ENCODE results near the gene RAB12. TPM values are rescaled to one million over a fixed set of nuclear protein-coding genes. Genes with fewer than 3 reads are reported as not detected.
"Not testable (repeated sequence)": the region's sequence is repeated elsewhere in the genome, so short reads cannot be mapped to it uniquely, and the experiment has no call there.

RAB12 gene
- total RNA-seq, 1 donor from 2014 or later: 19.2 TPM

- H3K27me3 Mint-ChIP-seq (ENCODE audit: insufficient read depth): no peaks in the 10 kb centered on the region
- no peak overlapping the region for H3K4me3 Mint-ChIP-seq
- intact Hi-C loops (cut with micrococcal nuclease): no loop called here
- no peaks in the 10 kb centered on the region for H3K9me3 Mint-ChIP-seq
- H3K4me1 Mint-ChIP-seq (ENCODE audit: low read depth): peaks cover 9% of the 10 kb centered on the region
- no peak for DNase-seq (ENCODE audit: low spot score)
- H3K27ac Mint-ChIP-seq: no peak overlapping the region
- H3K36me3 Mint-ChIP-seq (ENCODE audit: low read depth): peaks cover 29% of the 10 kb centered on the region
These were observed 25.3 kb downstream of the RAB12 start for GRCh38 chr18:8634508-8634907.

- Mint-ChIP-seq H3K36me3 (ENCODE audit: low read depth) (peaks cover 32% of the 10 kb centered on the region), H3K27me3 (ENCODE audit: insufficient read depth) (no peaks in the 10 kb centered on the region), H3K4me1 (ENCODE audit: low read depth) (peaks cover 8% of the 10 kb centered on the region), H3K27ac (no peak overlapping the region), H3K9me3 (no peaks in the 10 kb centered on the region), H3K4me3 (no peak overlapping the region)
- intact Hi-C loops (cut with micrococcal nuclease): no loop called here
- DNase-seq (ENCODE audit: low spot score): no peak
These were observed 25.9 kb downstream of the RAB12 start for GRCh38 chr18:8635087-8635486.

- Mint-ChIP-seq H3K4me1 (ENCODE audit: low read depth) (no peaks in the 10 kb centered on the region), H3K27ac (no peak overlapping the region), H3K36me3 (ENCODE audit: low read depth) (peaks cover 27% of the 10 kb centered on the region), H3K9me3 (no peaks in the 10 kb centered on the region), H3K4me3 (no peak overlapping the region), H3K27me3 (ENCODE audit: insufficient read depth) (no peaks in the 10 kb centered on the region)
- intact Hi-C loops (cut with micrococcal nuclease): no loop called here
- no peak for DNase-seq (ENCODE audit: low spot score)
These were observed 30.5 kb downstream of the RAB12 start for GRCh38 chr18:8639762-8640161.

GRCh38 chr18:8643326-8643878 lies 34.2 kb downstream of the RAB12 start:
- Mint-ChIP-seq H3K4me1 (ENCODE audit: low read depth) (no peaks in the 10 kb centered on the region), H3K4me3 (no peak overlapping the region), H3K9me3 (no peaks in the 10 kb centered on the region), H3K27me3 (ENCODE audit: insufficient read depth) (peaks cover 7% of the 10 kb centered on the region), H3K36me3 (ENCODE audit: low read depth) (peaks cover 16% of the 10 kb centered on the region), H3K27ac (no peak overlapping the region)
- intact Hi-C loops (cut with micrococcal nuclease): no loop called here
- no peak for DNase-seq (ENCODE audit: low spot score)

- H3K36me3 Mint-ChIP-seq (ENCODE audit: low read depth); DNase-seq (ENCODE audit: low spot score); H3K9me3 Mint-ChIP-seq; H3K27ac Mint-ChIP-seq; H3K4me3 Mint-ChIP-seq; intact Hi-C loops (cut with micrococcal nuclease); H3K4me1 Mint-ChIP-seq (ENCODE audit: low read depth): not testable (repeated sequence)
- H3K27me3 Mint-ChIP-seq (ENCODE audit: insufficient read depth): peaks cover 23% of the 10 kb centered on the region
These were observed 38.1 kb downstream of the RAB12 start for GRCh38 chr18:8647359-8647758.

- H3K4me1 Mint-ChIP-seq (ENCODE audit: low read depth); H3K36me3 Mint-ChIP-seq (ENCODE audit: low read depth); H3K9me3 Mint-ChIP-seq; H3K27ac Mint-ChIP-seq; H3K4me3 Mint-ChIP-seq; DNase-seq (ENCODE audit: low spot score): not testable (repeated sequence)
- intact Hi-C loops (cut with micrococcal nuclease): loop anchor here (5.0 kb wide), 1 partner anchor 46 kb away; no protein-coding TSS in a partner anchor
- H3K27me3 Mint-ChIP-seq (ENCODE audit: insufficient read depth): peaks cover 32% of the 10 kb centered on the region
These were observed 42.4 kb downstream of the RAB12 start for GRCh38 chr18:8651478-8652261.

GRCh38 chr18:8654503-8655451 lies 45.5 kb downstream of the RAB12 start:
- no peaks in the 10 kb centered on the region for H3K9me3 Mint-ChIP-seq
- no peak for DNase-seq (ENCODE audit: low spot score)
- no peaks in the 10 kb centered on the region for H3K36me3 Mint-ChIP-seq (ENCODE audit: low read depth)
- H3K27me3 Mint-ChIP-seq (ENCODE audit: insufficient read depth): peaks cover 22% of the 10 kb centered on the region
- no peak overlapping the region for H3K4me3 Mint-ChIP-seq
- intact Hi-C loops (cut with micrococcal nuclease): loop anchor here (1.0 to 5.0 kb wide), 3 partner anchors 43 to 862 kb away; no protein-coding TSS in a partner anchor
- H3K27ac Mint-ChIP-seq: no peak overlapping the region
- no peaks in the 10 kb centered on the region for H3K4me1 Mint-ChIP-seq (ENCODE audit: low read depth)

GRCh38 chr18:8656232-8656631 lies 47.0 kb downstream of the RAB12 start:
- no peaks in the 10 kb centered on the region for H3K36me3 Mint-ChIP-seq (ENCODE audit: low read depth)
- intact Hi-C loops (cut with micrococcal nuclease): no loop called here
- H3K9me3 Mint-ChIP-seq: no peaks in the 10 kb centered on the region
- no peaks in the 10 kb centered on the region for H3K4me1 Mint-ChIP-seq (ENCODE audit: low read depth)
- peaks cover 17% of the 10 kb centered on the region for H3K27me3 Mint-ChIP-seq (ENCODE audit: insufficient read depth)
- DNase-seq (ENCODE audit: low spot score): no peak
- no peak overlapping the region for H3K4me3 Mint-ChIP-seq
- no peak overlapping the region for H3K27ac Mint-ChIP-seq

- intact Hi-C loops (cut with micrococcal nuclease): no loop called here
- H3K9me3 Mint-ChIP-seq: no peaks in the 10 kb centered on the region
- H3K27me3 Mint-ChIP-seq (ENCODE audit: insufficient read depth): peaks cover 16% of the 10 kb centered on the region
- no peaks in the 10 kb centered on the region for H3K4me1 Mint-ChIP-seq (ENCODE audit: low read depth)
- no peak overlapping the region for H3K4me3 Mint-ChIP-seq
- DNase-seq (ENCODE audit: low spot score): no peak
- H3K36me3 Mint-ChIP-seq (ENCODE audit: low read depth): no peaks in the 10 kb centered on the region
- no peak overlapping the region for H3K27ac Mint-ChIP-seq
These were observed 48.0 kb downstream of the RAB12 start for GRCh38 chr18:8657050-8657820.

- H3K27ac Mint-ChIP-seq: no peak overlapping the region
- peaks cover 14% of the 10 kb centered on the region for H3K27me3 Mint-ChIP-seq (ENCODE audit: insufficient read depth)
- no peak for DNase-seq (ENCODE audit: low spot score)
- no peaks in the 10 kb centered on the region for H3K9me3 Mint-ChIP-seq
- no peaks in the 10 kb centered on the region for H3K4me1 Mint-ChIP-seq (ENCODE audit: low read depth)
- H3K36me3 Mint-ChIP-seq (ENCODE audit: low read depth): no peaks in the 10 kb centered on the region
- H3K4me3 Mint-ChIP-seq: no peak overlapping the region
- intact Hi-C loops (cut with micrococcal nuclease): no loop called here
These were observed 48.7 kb downstream of the RAB12 start for GRCh38 chr18:8657873-8658470.

- Mint-ChIP-seq H3K9me3 (no peaks in the 10 kb centered on the region), H3K4me3 (no peak overlapping the region), H3K27ac (no peak overlapping the region), H3K4me1 (ENCODE audit: low read depth) (no peaks in the 10 kb centered on the region), H3K36me3 (ENCODE audit: low read depth) (no peaks in the 10 kb centered on the region), H3K27me3 (ENCODE audit: insufficient read depth) (peaks cover 16% of the 10 kb centered on the region)
- DNase-seq (ENCODE audit: low spot score): no peak
- intact Hi-C loops (cut with micrococcal nuclease): no loop called here
These were observed 49.7 kb downstream of the RAB12 start for GRCh38 chr18:8658858-8659485.

Measured in activated T-helper 1 cell treated with anti-CD3 and anti-CD28 coated beads, Interleukin-12 subunit alpha, Interleukin-12 subunit beta, Interleukin-2, Interleukin-4 antibody, amounts not matched to agents 30 ng/mL and 10 ng/mL and 1 ng/mL, durations not matched to agents 14 hours and 24 hours and 36 hours (primary cell).